ENCODE measurements around the gene ANKRD27.
"Not testable (repeated sequence)": the region's sequence is repeated elsewhere in the genome, so short reads cannot be mapped to it uniquely, and the experiment has no call there.

ANKRD27 gene

GRCh38 chr19:32674931-32675719, at the start of gene ANKRD27:
Gene ANKRD27, minus strand, starts transcription at chr19:32675180. Its CDS starts 16,165 bp downstream, at chr19:32659015.
- DNase-seq = peak; percentile 98 to 99

GRCh38 chr19:32720936-32721250, 45.9 kb upstream of the ANKRD27 start:
- DNase-seq = no peak

- DNase-seq = no peak
These were observed 45.4 kb upstream of the ANKRD27 start for GRCh38 chr19:32720216-32720935.

GRCh38 chr19:32719611-32720059, 44.7 kb upstream of the ANKRD27 start, which contains the start of gene TDRD12:
Gene TDRD12, plus strand, starts transcription at chr19:32719767. Its CDS starts 306 bp downstream, at chr19:32720073.
- no peak for DNase-seq

GRCh38 chr19:32718286-32718685, 43.3 kb upstream of the ANKRD27 start:
- no peak for DNase-seq

GRCh38 chr19:32717496-32717895, 42.5 kb upstream of the ANKRD27 start:
- no peak for DNase-seq

GRCh38 chr19:32716203-32716602, 41.2 kb upstream of the ANKRD27 start:
- not testable (repeated sequence) for DNase-seq

- no peak for DNase-seq
These were observed 36.8 kb upstream of the ANKRD27 start for GRCh38 chr19:32711747-32712146.

- DNase-seq = no peak
These were observed 34.1 kb upstream of the ANKRD27 start for GRCh38 chr19:32709032-32709431.

- peak; percentile 36 to 46 for DNase-seq
These were observed 33.5 kb upstream of the ANKRD27 start for GRCh38 chr19:32708457-32708856.

- not testable (repeated sequence) for DNase-seq
These were observed 29.0 kb upstream of the ANKRD27 start for GRCh38 chr19:32704006-32704405.

- no peak for DNase-seq
These were observed 27.0 kb upstream of the ANKRD27 start for GRCh38 chr19:32702010-32702409.

GRCh38 chr19:32700129-32700528, 25.1 kb upstream of the ANKRD27 start:
- DNase-seq = not testable (repeated sequence)

- DNase-seq = not testable (repeated sequence)
These were observed 21.8 kb upstream of the ANKRD27 start for GRCh38 chr19:32696771-32697170.

- DNase-seq = not testable (repeated sequence)
These were observed 20.5 kb upstream of the ANKRD27 start for GRCh38 chr19:32695506-32695905.

GRCh38 chr19:32694851-32695250, 19.9 kb upstream of the ANKRD27 start:
- not testable (repeated sequence) for DNase-seq

- not testable (repeated sequence) for DNase-seq
These were observed 19.3 kb upstream of the ANKRD27 start for GRCh38 chr19:32694316-32694715.

GRCh38 chr19:32693151-32694108, 18.4 kb upstream of the ANKRD27 start:
- peak; percentile 62 to 72 for DNase-seq

- no peak for DNase-seq
These were observed 17.7 kb upstream of the ANKRD27 start for GRCh38 chr19:32692727-32693061.

- DNase-seq = peak; percentile 65 to 76
These were observed 17.2 kb upstream of the ANKRD27 start for GRCh38 chr19:32691952-32692726.

GRCh38 chr19:32691291-32691951, 16.4 kb upstream of the ANKRD27 start, which contains the start of gene NUDT19:
Gene NUDT19, plus strand, starts transcription at chr19:32691821. Its CDS starts 140 bp downstream, at chr19:32691961.
- peak; percentile 86 to 88 for DNase-seq
